Mammary epithelial cell (primary cell): Measurements from ENCODE around the gene LSAMP.

ENCODE experiments used
- EZH2 ChIP-seq: IDR thresholded peaks from 2 replicates; pipeline ENCODE4 v1.6.1; 2012; ENCODE audit warnings: low read length, inconsistent platforms, borderline replicate concordance
- TF ChIP-seq, protein P1 (sequence below), 2 donors: IDR thresholded peaks in 1 of 2; conservative IDR thresholded peaks in 1 of 2; 2 replicates each; pipeline ENCODE4 v1.5.1; 2011 to 2012; ENCODE audit warnings: inconsistent platforms in 2 of 2, low read length in 2 of 2, mild to moderate bottlenecking in 2 of 2, control low read depth in 1 of 2, low read depth in 1 of 2; ENCODE audit not compliant: insufficient read depth in 1 of 2; ENCODE audit errors: extremely low read depth in 1 of 2

GRCh38 chr3:116354382-116354781 lies 90.9 kb downstream of the LSAMP start:
- TF ChIP-seq, protein P1, sequence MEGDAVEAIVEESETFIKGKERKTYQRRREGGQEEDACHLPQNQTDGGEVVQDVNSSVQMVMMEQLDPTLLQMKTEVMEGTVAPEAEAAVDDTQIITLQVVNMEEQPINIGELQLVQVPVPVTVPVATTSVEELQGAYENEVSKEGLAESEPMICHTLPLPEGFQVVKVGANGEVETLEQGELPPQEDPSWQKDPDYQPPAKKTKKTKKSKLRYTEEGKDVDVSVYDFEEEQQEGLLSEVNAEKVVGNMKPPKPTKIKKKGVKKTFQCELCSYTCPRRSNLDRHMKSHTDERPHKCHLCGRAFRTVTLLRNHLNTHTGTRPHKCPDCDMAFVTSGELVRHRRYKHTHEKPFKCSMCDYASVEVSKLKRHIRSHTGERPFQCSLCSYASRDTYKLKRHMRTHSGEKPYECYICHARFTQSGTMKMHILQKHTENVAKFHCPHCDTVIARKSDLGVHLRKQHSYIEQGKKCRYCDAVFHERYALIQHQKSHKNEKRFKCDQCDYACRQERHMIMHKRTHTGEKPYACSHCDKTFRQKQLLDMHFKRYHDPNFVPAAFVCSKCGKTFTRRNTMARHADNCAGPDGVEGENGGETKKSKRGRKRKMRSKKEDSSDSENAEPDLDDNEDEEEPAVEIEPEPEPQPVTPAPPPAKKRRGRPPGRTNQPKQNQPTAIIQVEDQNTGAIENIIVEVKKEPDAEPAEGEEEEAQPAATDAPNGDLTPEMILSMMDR (conservative IDR thresholded peaks at IDR 0.05 in 1 of 2, IDR thresholded peaks at IDR 0.05 in 1 of 2; ENCODE audit: extremely low read depth in 1 of 2, insufficient read depth in 1 of 2, low read depth in 1 of 2, low read length in 2 of 2), result no peak
- TF ChIP-seq EZH2, result no peak
